HepG2 (cell line): ENCODE measurements around the gene FLYWCH1. TPM values are rescaled to one million over a fixed set of nuclear protein-coding genes. Genes with fewer than 3 reads are reported as not detected.

Experiments used
- ATAC-seq: fragments of 200-7000 bp; cut with Tn5 transposase; 3 replicates; pipeline ENCODE4 v1.9.1; 2020; ENCODE audit warnings: mild to moderate bottlenecking, moderate library complexity
- BruUV-seq: library from RNA; stranded (reverse); fragments of 400-500 nt; replicated peaks from 2 replicates; lab custom pipeline; 2021; lab: Mats Ljungman, UMichigan
- CTCF ChIA-PET: fragments of 300-600 bp; formaldehyde crosslinking; extraction: SDS; loops from one replicate; lab custom pipeline; 2021; ENCODE audit warnings: low total read pairs, inconsistent platforms, low intra/inter-chr PET ratio; lab: Yijun Ruan, JAX
- POLR2A ChIA-PET: fragments of 350-600 bp; sonication (Branson Sonifier 250); formaldehyde crosslinking; loops from one replicate; lab custom pipeline; 2020; ENCODE audit warnings: antibody characterized with exemption, inconsistent platforms; lab: Yijun Ruan, JAX
- DNase-seq: peaks from one replicate; pipeline ENCODE4 v3.0.0-alpha.2; 2015; ENCODE audit warnings: low spot score
- FAIRE-seq: peaks from 3 replicates; lab custom pipeline; 2011; peaks lifted over from hg19 to GRCh38; lab: Jason Lieb, UNC
- H2AFZ ChIP-seq: one replicate; pipeline ENCODE4 v1.6.1; 2011; ENCODE audit warnings: low read length, inconsistent platforms
- H3K27ac ChIP-seq: fragments of 300-600 bp; 3 replicates; pipeline ENCODE4 v1.8.0; 2011; ENCODE audit warnings: mixed run types, mild to moderate bottlenecking, mixed read lengths, low read length, inconsistent platforms; ENCODE audit not compliant: insufficient read depth; ENCODE audit errors: extremely low read length
- H3K27me3 ChIP-seq, 2 experiments: fragments of 200-600 bp in 1 of 2; 2 replicates in 1 of 2; 3 replicates in 1 of 2; pipeline versions ENCODE4 v1.6.0 to v1.8.0; 2011; ENCODE audit warnings: low read length in 2 of 2, mild to moderate bottlenecking in 2 of 2, moderate library complexity in 2 of 2, inconsistent platforms in 1 of 2; ENCODE audit not compliant: insufficient read depth in 2 of 2, control insufficient read depth in 1 of 2
- H3K36me3 ChIP-seq, 2 experiments: fragments of 200-600 bp in 1 of 2; replicated peaks in 1 of 2; 2 replicates in 1 of 2; 3 replicates in 1 of 2; pipeline versions ENCODE4 v1.5.1 to v1.8.0; 2011; ENCODE audit warnings: low read length in 2 of 2, inconsistent platforms in 1 of 2; ENCODE audit not compliant: insufficient read depth in 2 of 2, control insufficient read depth in 1 of 2
- H3K4me1 ChIP-seq: 2 replicates; pipeline ENCODE4 v1.5.1; 2012; ENCODE audit warnings: low read length, inconsistent platforms; ENCODE audit not compliant: insufficient read depth
- H3K4me2 ChIP-seq: 2 replicates; pipeline ENCODE4 v1.6.0; 2011; ENCODE audit warnings: low read depth, low read length, inconsistent platforms
- H3K4me3 ChIP-seq, 3 experiments: fragments of 200-600 bp in 1 of 3; sonication (generic), shearing (Covaris generic) in 1 of 3; replicated peaks in 1 of 3; 2 replicates each; pipeline ENCODE4 v1.5.1; 2011 to 2016; ENCODE audit warnings: low read length in 3 of 3, inconsistent platforms in 2 of 3, low read depth in 2 of 3, mild to moderate bottlenecking in 2 of 3, control low read depth in 1 of 3, mixed read lengths in 1 of 3; ENCODE audit not compliant: insufficient read depth in 1 of 3
- H3K79me2 ChIP-seq: one replicate; pipeline ENCODE4 v1.6.1; 2011; ENCODE audit warnings: low read length, inconsistent platforms; ENCODE audit not compliant: insufficient read depth
- H3K9ac ChIP-seq: 2 replicates; pipeline ENCODE4 v1.6.0; 2011; ENCODE audit warnings: mild to moderate bottlenecking, low read depth, low read length, inconsistent platforms; ENCODE audit not compliant: insufficient read depth
- H3K9me3 ChIP-seq: 2 replicates; pipeline ENCODE4 v1.5.1; 2012; ENCODE audit warnings: mild to moderate bottlenecking, low read length
- H4K20me1 ChIP-seq: 2 replicates; pipeline ENCODE4 v1.6.0; 2011; ENCODE audit warnings: inconsistent platforms, mild to moderate bottlenecking, low read length, moderate library complexity; ENCODE audit not compliant: insufficient read depth
- GABPB1 ChIP-seq: IDR thresholded peaks from 2 replicates; pipeline ENCODE4 v1.6.1; 2016; ENCODE audit warnings: mild to moderate bottlenecking, missing genetic modification reagents, moderate library complexity, missing compliant biosample characterization
- HDAC2 ChIP-seq: sonication (generic); formaldehyde crosslinking; IDR thresholded peaks from 2 replicates; pipeline ENCODE4 v1.4.0; 2020; ENCODE audit warnings: missing genetic modification reagents
- ISX ChIP-seq: sonication (generic); formaldehyde crosslinking; conservative IDR thresholded peaks from 2 replicates; pipeline ENCODE4 v1.5.0; 2020; ENCODE audit warnings: missing genetic modification reagents
- MYC ChIP-seq: sonication (generic); formaldehyde crosslinking; IDR thresholded peaks from 2 replicates; pipeline ENCODE4 v1.9.0; 2021; ENCODE audit warnings: missing genetic modification reagents, borderline replicate concordance
- RARA ChIP-seq: IDR thresholded peaks from 2 replicates; pipeline ENCODE4 v1.6.1; 2016; ENCODE audit warnings: missing genetic modification reagents, missing compliant biosample characterization
- SALL1 ChIP-seq: sonication (generic); formaldehyde crosslinking; IDR thresholded peaks from 2 replicates; pipeline ENCODE4 v1.8.0; 2022; ENCODE audit warnings: mild to moderate bottlenecking, missing genetic modification reagents
- SAP130 ChIP-seq: IDR thresholded peaks from 2 replicates; pipeline ENCODE4 v1.6.1; 2016; ENCODE audit warnings: low read depth
- ZEB1 ChIP-seq: IDR thresholded peaks from 2 replicates; pipeline ENCODE4 v1.6.1; 2012; ENCODE audit warnings: mild to moderate bottlenecking, low read depth, inconsistent platforms; ENCODE audit not compliant: insufficient replicate concordance
- ZFP90 ChIP-seq: sonication (generic); formaldehyde crosslinking; IDR thresholded peaks from 2 replicates; pipeline ENCODE4 v1.8.0; 2022; ENCODE audit warnings: missing genetic modification reagents, mild to moderate bottlenecking, inconsistent platforms, borderline replicate concordance
- ZFY ChIP-seq: sonication (generic); formaldehyde crosslinking; IDR thresholded peaks from 2 replicates; pipeline ENCODE4 v1.4.0; 2020; ENCODE audit warnings: missing genetic modification reagents
- ZMYM3 ChIP-seq: sonication (generic); formaldehyde crosslinking; IDR thresholded peaks from 2 replicates; pipeline ENCODE4 v1.5.1; 2020; ENCODE audit warnings: mild to moderate bottlenecking, missing genetic modification reagents
- ZNF772 ChIP-seq: sonication (generic); formaldehyde crosslinking; IDR thresholded peaks from 2 replicates; pipeline ENCODE4 v1.5.0; 2020; ENCODE audit warnings: mild to moderate bottlenecking, missing genetic modification reagents
- ZSCAN25 ChIP-seq: sonication (generic); formaldehyde crosslinking; IDR thresholded peaks from 2 replicates; pipeline ENCODE4 v1.8.0; 2022; ENCODE audit warnings: mild to moderate bottlenecking, missing genetic modification reagents
- WGBS: methylation state at CpG from one replicate; pipeline ENCODE4 v1.1.6; 2017; ENCODE audit warnings: low lambda C conversion rate; 5-methylcytosine and 5-hydroxymethylcytosine counted together
- in situ Hi-C: cut with HindIII; loops from 2 replicates; pipeline ENCODE4 v1.10.0; 2017; ENCODE audit warnings: low pct_unique_long_range_greater_than_20kb; ENCODE audit not compliant: extremely low pct_ligation_motif_present
- intact Hi-C: fragments of 100-400 bp; cut with micrococcal nuclease; formaldehyde crosslinking; loops from one replicate; pipeline ENCODE4 v1.10.0; 2022; ENCODE audit not compliant: unreplicated experiment
- polyA plus RNA-seq, 8 experiments: library from polyadenylated mRNA; depleted of rRNA in 3 of 8; stranded (reverse) in 7 of 8; unstranded in 1 of 8; fragments of >200 nt; fragmentation: Illumina TruSeq in 4 of 8; extraction: Trizol in 4 of 8; gene quantifications; 2 replicates each; pipeline versions ENCODE4 v1.2.1 to v1.2.3, GENCODE V29; 2011 to 2016; ENCODE audit warnings: low read depth in 4 of 8, missing spikeins in 1 of 8, mixed read lengths in 1 of 8; ENCODE audit not compliant: insufficient read depth in 1 of 8
- total RNA-seq, 5 experiments: library from RNA; depleted of rRNA; stranded (reverse); fragments of >200 nt; fragmentation: Illumina TruSeq; extraction: Trizol; gene quantifications; 2 replicates each; pipeline ENCODE4 v1.2.3, GENCODE V29; 2016; ENCODE audit warnings: low read depth in 1 of 5
- TF ChIP-seq, protein P1 (sequence below): sonication (generic); formaldehyde crosslinking; IDR thresholded peaks from 2 replicates; pipeline ENCODE4 v1.9.0; 2022; ENCODE audit warnings: missing genetic modification reagents, mild to moderate bottlenecking, borderline replicate concordance
- TF ChIP-seq, protein P2 (sequence below): sonication (generic); formaldehyde crosslinking; IDR thresholded peaks from 2 replicates; pipeline ENCODE4 v1.8.1; 2023; ENCODE audit warnings: mild to moderate bottlenecking, moderate library complexity, missing genetic modification reagents

FLYWCH1 gene
- total and polyA plus RNA-seq, 2 of the 13 experiments (the other 11 are each of a cell fraction or from before 2014, with no cell fraction given), result 7.3 to 12.4 TPM

DNA sequence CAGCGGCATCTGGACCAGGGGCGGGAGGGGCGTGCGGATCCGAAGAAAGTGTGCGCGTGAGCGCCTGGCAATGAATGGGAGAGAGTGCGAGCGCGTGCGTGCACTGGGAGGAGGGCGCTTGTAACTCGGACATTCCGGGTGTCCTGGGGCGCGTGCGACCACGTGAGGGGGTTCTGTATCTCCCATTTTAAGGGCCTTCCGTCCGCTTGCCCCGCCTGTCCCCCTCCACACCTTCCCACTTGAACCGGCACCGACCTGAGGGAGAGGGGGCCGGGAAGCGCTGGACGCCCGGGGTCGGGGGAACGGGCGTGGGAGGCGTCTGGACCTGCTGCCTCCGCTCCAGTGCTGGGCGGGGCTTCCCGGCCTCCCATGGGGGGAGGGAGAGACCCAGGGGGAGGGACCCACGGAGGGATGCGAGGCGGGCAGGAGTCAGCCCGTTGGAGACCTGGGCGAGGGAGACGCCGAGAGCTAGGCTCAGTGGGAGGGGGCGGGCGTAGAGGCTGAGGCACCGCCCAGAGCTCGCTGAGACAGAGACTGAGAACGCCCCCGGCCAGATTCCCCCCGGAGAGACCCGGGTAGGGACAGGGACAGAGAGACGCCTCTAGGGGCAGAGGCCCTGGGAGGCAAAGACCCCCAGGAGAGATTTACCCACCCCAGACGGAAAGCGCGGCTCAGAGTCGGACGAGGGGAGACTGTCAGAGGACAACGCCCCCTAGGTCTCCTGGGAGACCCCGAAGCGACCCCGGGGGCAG, 52.2 kb downstream of the FLYWCH1 start, which contains the start of gene KREMEN2 (continued):
- TF ChIP-seq HDAC2, result 0 out of 2 replicates have a peak, but pooled peaks have one; percentile 10
- TF ChIP-seq SALL1, result peak; percentile 35; the same call in 1 of the 2 replicates
- no peak for TF ChIP-seq RARA
- TF ChIP-seq ZNF772 (CRISPR knock-in tag), result 0 out of 2 replicates have a peak, but pooled peaks have one; percentile 41
- TF ChIP-seq ZEB1, result peak; percentile 17
- TF ChIP-seq ZFP90 (CRISPR knock-in tag), result no peak
- TF ChIP-seq ZFY (CRISPR knock-in tag), result 0 out of 2 replicates have a peak, but pooled peaks have one; percentile 27
- TF ChIP-seq, all 625 proteins: peak for 58

DNA sequence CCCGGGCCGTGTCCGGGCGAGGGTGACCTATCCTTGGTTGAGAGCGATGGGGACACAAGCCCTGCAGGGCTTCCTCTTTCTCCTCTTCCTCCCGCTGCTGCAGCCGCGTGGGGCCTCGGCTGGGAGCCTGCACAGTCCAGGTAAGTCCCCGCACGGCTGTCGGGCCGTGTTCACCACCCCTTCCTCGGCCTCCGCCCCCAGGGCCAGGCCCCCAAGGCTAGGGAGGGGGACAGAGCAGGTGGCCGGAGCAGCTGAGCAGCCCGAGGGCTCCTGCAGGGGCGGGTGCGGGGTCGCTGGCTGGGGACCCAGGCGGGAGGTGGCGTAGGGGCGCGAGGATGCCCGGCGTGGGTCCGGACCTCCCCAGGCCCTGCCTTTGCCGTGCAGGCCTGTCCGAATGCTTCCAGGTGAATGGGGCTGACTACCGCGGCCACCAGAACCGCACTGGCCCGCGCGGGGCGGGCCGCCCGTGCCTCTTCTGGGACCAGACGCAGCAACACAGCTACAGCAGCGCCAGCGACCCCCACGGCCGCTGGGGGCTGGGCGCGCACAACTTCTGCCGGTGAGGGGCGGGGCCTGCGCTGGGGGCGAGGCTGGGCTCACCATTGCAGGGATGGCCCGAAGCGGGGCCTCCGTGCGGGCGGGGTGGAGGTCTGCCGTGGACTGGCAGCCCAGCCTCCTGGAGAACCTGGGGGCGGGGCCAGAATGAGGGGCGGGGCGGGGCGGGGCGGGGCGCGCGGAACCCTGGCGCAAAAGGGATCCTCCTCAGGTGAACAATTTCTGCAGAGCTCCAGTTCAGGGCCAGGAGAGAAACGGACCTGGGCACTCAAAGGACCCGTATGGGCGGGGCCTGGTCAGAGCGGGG, 53.0 kb downstream of the FLYWCH1 start:
- Histone ChIP-seq H3K27ac (no peak overlapping the region), H3K4me3 (peak overlapping the region; percentile 51 to 78 (median 63)), H3K27me3 (peaks cover 0 to 7% of the 10 kb centered on the region in 2 experiments; a peak in 3 of 5 replicates), H3K36me3 (no peaks in the 10 kb centered on the region), H2AFZ (no peak overlapping the region), H3K9me3 (no peaks in the 10 kb centered on the region), H3K4me1 (peaks cover 24% of the 10 kb centered on the region), H3K4me2 (peak overlapping the region; percentile 91), H4K20me1 (no peaks in the 10 kb centered on the region), H3K79me2 (no peaks in the 10 kb centered on the region), H3K9ac (no peak overlapping the region)
- intact Hi-C loops (loop anchor here (2.0 kb wide), 1 partner anchor 18 kb away; no protein-coding TSS in a partner anchor), in situ Hi-C loops (no loop called here)
- ChIA-PET CTCF (no interaction called here), POLR2A (interaction anchor here (0.6 to 2.5 kb wide), 9 partner anchors 15 to 63 kb away, joined by 3 to 11 read pairs (median 5); partner anchors contain the start of genes HCFC1R1, PKMYT1 and THOC6)
- BruUV-seq, result no TSS peak
- DNase-seq (peak; percentile 74), FAIRE-seq (no peak), ATAC-seq (peak; percentile 28)
- WGBS, result 0% methylated on average over 13 of the region's 68 CpGs
- no peak for TF ChIP-seq ISX (CRISPR knock-in tag)
- TF ChIP-seq ZMYM3 (CRISPR knock-in tag), result no peak
- peak; percentile 76 for TF ChIP-seq SAP130 (CRISPR knock-in tag)
- TF ChIP-seq GABPB1 (CRISPR knock-in tag), result peak; percentile 48; the same call in 1 of the 2 replicates
- TF ChIP-seq ZSCAN25 (CRISPR knock-in tag), result peak; percentile 63; the same call in 1 of the 2 replicates
- TF ChIP-seq, protein P1, sequence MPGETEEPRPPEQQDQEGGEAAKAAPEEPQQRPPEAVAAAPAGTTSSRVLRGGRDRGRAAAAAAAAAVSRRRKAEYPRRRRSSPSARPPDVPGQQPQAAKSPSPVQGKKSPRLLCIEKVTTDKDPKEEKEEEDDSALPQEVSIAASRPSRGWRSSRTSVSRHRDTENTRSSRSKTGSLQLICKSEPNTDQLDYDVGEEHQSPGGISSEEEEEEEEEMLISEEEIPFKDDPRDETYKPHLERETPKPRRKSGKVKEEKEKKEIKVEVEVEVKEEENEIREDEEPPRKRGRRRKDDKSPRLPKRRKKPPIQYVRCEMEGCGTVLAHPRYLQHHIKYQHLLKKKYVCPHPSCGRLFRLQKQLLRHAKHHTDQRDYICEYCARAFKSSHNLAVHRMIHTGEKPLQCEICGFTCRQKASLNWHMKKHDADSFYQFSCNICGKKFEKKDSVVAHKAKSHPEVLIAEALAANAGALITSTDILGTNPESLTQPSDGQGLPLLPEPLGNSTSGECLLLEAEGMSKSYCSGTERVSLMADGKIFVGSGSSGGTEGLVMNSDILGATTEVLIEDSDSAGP (CRISPR knock-in tag), result 0 out of 2 replicates have a peak, but pooled peaks have one; percentile 15
- TF ChIP-seq, protein P2, sequence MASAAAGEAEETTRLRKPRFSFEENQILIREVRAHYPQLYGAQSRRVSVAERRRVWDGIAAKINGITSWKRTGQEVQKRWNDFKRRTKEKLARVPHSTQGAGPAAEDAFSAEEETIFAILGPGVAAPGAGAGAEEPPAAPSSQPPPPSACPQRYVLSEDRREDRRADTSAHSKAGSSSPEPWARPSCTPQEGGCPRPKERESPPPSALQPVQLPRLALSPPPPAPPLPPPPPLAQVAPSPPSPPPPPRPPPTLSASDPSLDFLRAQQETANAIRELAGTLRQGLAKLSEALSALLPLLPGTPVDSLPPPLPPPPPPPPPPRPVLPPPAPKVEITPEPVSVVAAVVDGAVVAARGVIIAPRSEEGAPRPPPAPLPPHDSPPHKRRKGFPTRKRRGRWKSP, result 0 out of 2 replicates have a peak, but pooled peaks have one; percentile 50
- 0 out of 2 replicates have a peak, but pooled peaks have one; percentile 12 for TF ChIP-seq MYC (CRISPR knock-in tag)
